ENCODE data around the gene TMEM163. TPM values are rescaled to one million over a fixed set of nuclear protein-coding genes. Genes with fewer than 3 reads are reported as not detected.

TMEM163 gene
- total RNA-seq, 2 donors from 2014 or later: 0.24 TPM; not detected in 1

GRCh38 chr2:134679294-134679693 is 39.5 kb downstream of the TMEM163 start:
- Histone ChIP-seq H3K27ac (ENCODE audit: low read depth, low read length) (no peak overlapping the region), H3K36me3 (ENCODE audit: control insufficient read depth, insufficient read depth, low read length) (no peaks in the 10 kb centered on the region), H3K9me3 (ENCODE audit: control insufficient read depth, low read length) (no peaks in the 10 kb centered on the region), H3K9ac (ENCODE audit: extremely low read depth, low read length, poor library complexity, severe bottlenecking) (no peak overlapping the region), H3K27me3 (ENCODE audit: control insufficient read depth, insufficient read depth, low read length, poor library complexity, severe bottlenecking) (peaks cover 30% of the 10 kb centered on the region), H3K4me1 (ENCODE audit: control insufficient read depth, insufficient read depth, low read length) (no peaks in the 10 kb centered on the region), H3K4me3 (ENCODE audit: low read length) (no peak overlapping the region)
- H3K27me3 Mint-ChIP-seq (ENCODE audit: insufficient read depth): peaks cover 19% of the 10 kb centered on the region
- no peak overlapping the region for H3K4me3 Mint-ChIP-seq
- H3K4me1 Mint-ChIP-seq: peaks cover 3% of the 10 kb centered on the region
- no peak for TF ChIP-seq CTCF (conservative IDR thresholded peaks at IDR 0.05)
- H3K9me3 Mint-ChIP-seq: no peaks in the 10 kb centered on the region
- H3K27ac Mint-ChIP-seq: no peak overlapping the region
- no peaks in the 10 kb centered on the region for H3K36me3 Mint-ChIP-seq (ENCODE audit: low read depth)
- 93 to 100% methylated on average over 4 of the region's 4 CpGs for WGBS, 2 experiments (ENCODE audit: insufficient coverage in 1 of 2, insufficient read length in 1 of 2)
- DNase-seq: no peak

GRCh38 chr2:134677856-134678756 is 40.7 kb downstream of the TMEM163 start:
- H3K27me3 ChIP-seq (ENCODE audit: control insufficient read depth, insufficient read depth, low read length, poor library complexity, severe bottlenecking): peaks cover 40% of the 10 kb centered on the region
- H3K4me3 ChIP-seq (ENCODE audit: low read length): no peak overlapping the region
- peaks cover 3% of the 10 kb centered on the region for H3K4me1 Mint-ChIP-seq
- no peaks in the 10 kb centered on the region for H3K4me1 ChIP-seq (ENCODE audit: control insufficient read depth, insufficient read depth, low read length)
- no peak overlapping the region for H3K4me3 Mint-ChIP-seq
- DNase-seq: no peak
- no peak for TF ChIP-seq CTCF (conservative IDR thresholded peaks at IDR 0.05)
- peaks cover 25% of the 10 kb centered on the region for H3K27me3 Mint-ChIP-seq (ENCODE audit: insufficient read depth)
- no peaks in the 10 kb centered on the region for H3K9me3 Mint-ChIP-seq
- 81 to 86% methylated on average over 15 to 20 of the region's 20 CpGs for WGBS, 2 experiments (ENCODE audit: insufficient coverage in 1 of 2, insufficient read length in 1 of 2)
- no peak overlapping the region for H3K27ac Mint-ChIP-seq
- no peaks in the 10 kb centered on the region for H3K36me3 ChIP-seq (ENCODE audit: control insufficient read depth, insufficient read depth, low read length)
- no peak overlapping the region for H3K9ac ChIP-seq (ENCODE audit: extremely low read depth, low read length, poor library complexity, severe bottlenecking)
- H3K36me3 Mint-ChIP-seq (ENCODE audit: low read depth): no peaks in the 10 kb centered on the region
- no peak overlapping the region for H3K27ac ChIP-seq (ENCODE audit: low read depth, low read length)
- no peaks in the 10 kb centered on the region for H3K9me3 ChIP-seq (ENCODE audit: control insufficient read depth, low read length)

- DNase-seq: no peak
- Histone ChIP-seq H3K36me3 (ENCODE audit: control insufficient read depth, insufficient read depth, low read length) (no peaks in the 10 kb centered on the region), H3K27me3 (ENCODE audit: control insufficient read depth, insufficient read depth, low read length, poor library complexity, severe bottlenecking) (peaks cover 49% of the 10 kb centered on the region), H3K27ac (ENCODE audit: low read depth, low read length) (no peak overlapping the region), H3K9me3 (ENCODE audit: control insufficient read depth, low read length) (no peaks in the 10 kb centered on the region), H3K4me3 (ENCODE audit: low read length) (no peak overlapping the region), H3K4me1 (ENCODE audit: control insufficient read depth, insufficient read depth, low read length) (no peaks in the 10 kb centered on the region), H3K9ac (ENCODE audit: extremely low read depth, low read length, poor library complexity, severe bottlenecking) (no peak overlapping the region)
- no peak overlapping the region for H3K27ac Mint-ChIP-seq
- H3K4me3 Mint-ChIP-seq: no peak overlapping the region
- H3K9me3 Mint-ChIP-seq: no peaks in the 10 kb centered on the region
- peaks cover 3% of the 10 kb centered on the region for H3K4me1 Mint-ChIP-seq
- 83 to 94% methylated on average over 7 to 12 of the region's 12 CpGs for WGBS, 2 experiments (ENCODE audit: insufficient coverage in 1 of 2, insufficient read length in 1 of 2)
- H3K36me3 Mint-ChIP-seq (ENCODE audit: low read depth): no peaks in the 10 kb centered on the region
- H3K27me3 Mint-ChIP-seq (ENCODE audit: insufficient read depth): peaks cover 32% of the 10 kb centered on the region
- no peak for TF ChIP-seq CTCF (conservative IDR thresholded peaks at IDR 0.05)
Measured at GRCh38 chr2:134676960-134677359, 41.8 kb downstream of the TMEM163 start.
